RPMI7951 (cell line): ENCODE results near the gene RTEL1. TPM values are rescaled to one million over a fixed set of nuclear protein-coding genes. Genes with fewer than 3 reads are reported as not detected.

Experiments
- DNase-seq: peaks from one replicate; pipeline ENCODE4 v3.0.0-alpha.2; 2012; ENCODE audit warnings: low read depth
- total RNA-seq: library from RNA; depleted of rRNA; stranded (reverse); fragments of >200 nt; shearing (Covaris generic); gene quantifications from 2 replicates; pipeline ENCODE4 v1.2.3, GENCODE V29; 2014

RTEL1 gene
- total RNA-seq, 1 experiment from 2014 or later: 18.7 TPM

DNA sequence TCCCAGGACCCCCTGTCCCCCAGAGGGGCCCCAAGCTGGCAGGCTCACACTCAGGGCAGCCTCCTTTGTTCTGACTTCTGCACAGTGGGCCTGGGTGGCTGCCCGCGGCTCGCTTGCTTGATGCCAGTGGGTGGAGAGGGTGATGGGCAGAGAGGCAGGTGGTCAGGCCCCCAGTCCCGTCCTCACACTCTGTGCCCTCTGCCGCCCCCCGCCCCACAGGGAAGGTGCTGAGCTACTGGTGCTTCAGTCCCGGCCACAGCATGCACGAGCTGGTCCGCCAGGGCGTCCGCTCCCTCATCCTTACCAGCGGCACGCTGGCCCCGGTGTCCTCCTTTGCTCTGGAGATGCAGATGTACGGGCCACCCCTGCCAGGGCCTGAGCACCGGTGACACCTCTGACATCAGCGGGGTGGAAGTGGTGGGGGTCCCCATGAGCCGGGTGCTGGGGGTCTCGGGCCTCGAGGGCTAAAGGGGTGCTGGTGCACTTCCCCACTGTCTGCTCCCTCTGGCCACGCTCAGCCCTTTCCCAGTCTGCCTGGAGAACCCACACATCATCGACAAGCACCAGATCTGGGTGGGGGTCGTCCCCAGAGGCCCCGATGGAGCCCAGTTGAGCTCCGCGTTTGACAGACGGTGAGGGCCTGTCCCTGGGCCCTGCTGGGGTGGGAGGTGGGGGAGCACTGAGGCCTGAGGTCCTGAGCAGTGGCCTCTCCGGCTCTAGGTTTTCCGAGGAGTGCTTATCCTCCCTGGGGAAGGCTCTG, 29.5 kb downstream of the RTEL1 start:
- no peak for DNase-seq

GRCh38 chr20:63688228-63689045, 30.3 kb downstream of the RTEL1 start:
- no peak for DNase-seq

GRCh38 chr20:63689046-63690002, 31.2 kb downstream of the RTEL1 start:
- DNase-seq: no peak

- no peak for DNase-seq
Measured at GRCh38 chr20:63690003-63690897, 32.1 kb downstream of the RTEL1 start.

GRCh38 chr20:63690898-63691710, 33.0 kb downstream of the RTEL1 start:
- no peak for DNase-seq

GRCh38 chr20:63691711-63692435, 33.8 kb downstream of the RTEL1 start:
- DNase-seq: no peak

GRCh38 chr20:63692436-63693082, 34.4 kb downstream of the RTEL1 start:
- DNase-seq: peak; percentile 87

DNA sequence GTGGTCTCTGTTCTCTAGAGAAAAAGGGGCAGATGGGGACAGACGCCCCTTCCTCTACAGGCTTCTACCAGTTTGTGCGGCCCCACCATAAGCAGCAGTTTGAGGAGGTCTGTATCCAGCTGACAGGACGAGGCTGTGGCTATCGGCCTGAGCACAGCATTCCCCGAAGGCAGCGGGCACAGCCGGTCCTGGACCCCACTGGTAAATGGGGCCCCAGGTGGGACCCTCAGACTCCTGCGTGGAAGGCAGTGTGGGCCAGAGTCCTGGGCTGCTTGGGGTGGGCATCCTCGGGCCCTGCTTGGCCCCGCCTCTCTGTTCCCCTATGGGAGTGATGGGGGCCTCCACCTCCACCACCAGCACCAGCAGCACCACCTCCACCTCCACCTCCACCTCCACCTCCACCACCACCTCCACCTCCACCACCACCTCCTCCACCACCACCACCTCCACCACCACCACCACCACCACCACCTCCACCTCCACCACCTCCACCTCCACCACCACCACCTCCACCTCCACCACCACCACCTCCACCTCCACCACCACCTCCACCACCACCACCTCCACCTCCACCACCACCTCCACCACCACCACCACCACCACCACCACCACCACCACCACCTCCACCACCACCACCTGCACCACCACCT, 35.1 kb downstream of the RTEL1 start:
- DNase-seq: no peak

DNA sequence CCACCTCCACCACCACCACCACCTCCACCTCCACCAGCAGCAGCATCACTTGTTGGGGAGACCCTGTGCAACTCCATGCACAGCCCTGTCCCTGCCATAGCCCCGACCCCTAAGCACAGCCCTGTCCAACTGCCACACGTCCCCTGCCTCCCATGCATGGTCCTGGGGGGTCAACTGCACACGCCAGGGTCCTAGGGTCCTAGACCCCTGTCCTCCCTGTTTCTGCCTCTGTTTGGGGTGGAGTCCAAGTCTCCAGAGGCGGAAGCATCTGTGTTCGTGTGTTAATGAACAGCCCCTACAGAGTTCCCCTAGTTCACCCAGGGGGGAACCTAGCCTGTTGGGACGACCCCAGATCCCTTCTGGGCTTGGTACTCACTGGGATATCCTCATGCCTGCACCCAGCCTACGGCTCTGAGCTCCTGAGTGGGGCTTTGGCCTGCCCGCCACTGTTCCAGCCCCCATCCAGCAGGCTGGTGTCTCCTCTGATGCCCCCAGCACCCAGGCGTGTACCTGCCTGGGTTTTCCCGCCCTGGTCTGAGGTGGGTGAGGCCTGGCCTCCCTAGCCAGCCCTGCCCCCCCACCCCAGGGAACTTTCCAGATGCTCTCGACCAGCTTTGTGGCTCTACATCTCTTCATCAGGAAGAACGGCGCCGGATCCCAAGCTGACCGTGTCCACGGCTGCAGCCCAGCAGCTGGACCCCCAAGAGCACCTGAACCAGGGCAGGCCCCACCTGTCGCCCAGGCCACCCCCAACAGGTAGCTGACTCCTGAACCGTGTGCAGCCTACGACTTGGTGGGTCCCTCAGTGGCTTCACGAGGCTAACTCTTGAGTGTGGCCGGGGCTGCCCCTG, 35.8 kb downstream of the RTEL1 start:
- DNase-seq: no peak

- DNase-seq: no peak
Measured at GRCh38 chr20:63694584-63695423, 36.7 kb downstream of the RTEL1 start.

DNA sequence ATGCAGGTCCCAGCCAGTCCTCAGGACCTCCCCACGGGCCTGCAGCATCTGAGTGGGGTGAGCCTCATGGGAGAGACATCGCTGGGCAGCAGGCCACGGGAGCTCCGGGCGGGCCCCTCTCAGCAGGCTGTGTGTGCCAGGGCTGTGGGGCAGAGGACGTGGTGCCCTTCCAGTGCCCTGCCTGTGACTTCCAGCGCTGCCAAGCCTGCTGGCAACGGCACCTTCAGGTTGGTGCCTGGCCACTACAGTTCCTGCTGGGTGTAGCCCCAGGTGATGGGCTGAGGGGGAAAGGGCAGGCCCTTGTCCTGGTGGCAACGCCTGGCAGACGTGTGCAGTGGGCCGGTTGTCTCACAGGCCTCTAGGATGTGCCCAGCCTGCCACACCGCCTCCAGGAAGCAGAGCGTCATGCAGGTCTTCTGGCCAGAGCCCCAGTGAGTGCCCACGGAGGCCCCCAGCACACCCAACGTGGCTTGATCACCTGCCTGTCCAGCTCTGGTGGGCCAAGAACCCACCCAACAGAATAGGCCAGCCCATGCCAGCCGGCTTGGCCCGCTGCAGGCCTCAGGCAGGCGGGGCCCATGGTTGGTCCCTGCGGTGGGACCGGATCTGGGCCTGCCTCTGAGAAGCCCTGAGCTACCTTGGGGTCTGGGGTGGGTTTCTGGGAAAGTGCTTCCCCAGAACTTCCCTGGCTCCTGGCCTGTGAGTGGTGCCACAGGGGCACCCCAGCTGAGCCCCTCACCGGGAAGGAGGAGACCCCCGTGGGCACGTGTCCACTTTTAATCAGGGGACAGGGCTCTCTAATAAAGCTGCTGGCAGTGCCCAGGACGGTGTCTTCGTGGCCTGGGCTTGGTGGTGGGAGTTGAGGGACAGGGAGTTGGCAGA, 37.6 kb downstream of the RTEL1 start:
- DNase-seq: no peak

- no peak for DNase-seq
Measured at GRCh38 chr20:63696306-63696627, 38.2 kb downstream of the RTEL1 start.

GRCh38 chr20:63696628-63697356, 38.7 kb downstream of the RTEL1 start, which contains the start of gene TNFRSF6B:
Gene TNFRSF6B (plus strand): TSS chr20:63696652. CDS start chr20:63696768, 116 bp downstream.
- DNase-seq: no peak

- no peak for DNase-seq
Measured at GRCh38 chr20:63697357-63697867, 39.3 kb downstream of the RTEL1 start.
